Liver (tissue), 9 donors: ENCODE measurements around the gene TRIM72. TPM values are rescaled to one million over a fixed set of nuclear protein-coding genes. Genes with fewer than 3 reads are reported as not detected.

ENCODE experiments used
- DNase-seq: peaks from one replicate; pipeline ENCODE4 v3.0.0-alpha.2; 2017; ENCODE audit warnings: low spot score
- H3K27ac ChIP-seq, 2 donors: one replicate each; pipeline ENCODE4 v1.7.0; 2013; ENCODE audit warnings: inconsistent platforms in 2 of 2, low read length in 2 of 2, control low read depth in 1 of 2, low read depth in 1 of 2, mild to moderate bottlenecking in 1 of 2
- H3K27me3 ChIP-seq, 4 donors: one replicate each; pipeline versions ENCODE4 v1.6.1 to v1.7.0; 2013; ENCODE audit warnings: low read length in 3 of 4, inconsistent platforms in 1 of 4, mild to moderate bottlenecking in 1 of 4, moderate library complexity in 1 of 4; ENCODE audit not compliant: control insufficient read depth in 4 of 4, insufficient read depth in 4 of 4
- H3K36me3 ChIP-seq, 4 donors: one replicate each; pipeline versions ENCODE4 v1.6.1 to v1.7.0; 2013; ENCODE audit warnings: low read length in 3 of 4, mild to moderate bottlenecking in 3 of 4, low read depth in 1 of 4, moderate library complexity in 1 of 4; ENCODE audit not compliant: control insufficient read depth in 4 of 4, insufficient read depth in 3 of 4
- H3K4me1 ChIP-seq, 4 donors: one replicate each; pipeline versions ENCODE4 v1.6.1 to v1.7.0; 2013; ENCODE audit warnings: low read length in 3 of 4, mild to moderate bottlenecking in 3 of 4, moderate library complexity in 1 of 4; ENCODE audit not compliant: control insufficient read depth in 4 of 4, insufficient read depth in 4 of 4
- H3K4me3 ChIP-seq, 3 donors: one replicate each; pipeline versions ENCODE4 v1.6.1 to v1.7.0; 2013; ENCODE audit warnings: low read length in 3 of 3, control low read depth in 1 of 3, low read depth in 1 of 3, mild to moderate bottlenecking in 1 of 3
- H3K9ac ChIP-seq, 2 donors: one replicate each; pipeline ENCODE4 v1.7.0; 2013; ENCODE audit warnings: low read length in 2 of 2, mild to moderate bottlenecking in 2 of 2, moderate library complexity in 2 of 2, control low read depth in 1 of 2, low read depth in 1 of 2
- H3K9me3 ChIP-seq, 4 donors: one replicate each; pipeline versions ENCODE4 v1.6.1 to v1.7.0; 2013; ENCODE audit warnings: low read length in 3 of 4; ENCODE audit not compliant: control insufficient read depth in 4 of 4
- ATF3 ChIP-seq: IDR thresholded peaks from 2 replicates; pipeline ENCODE4 v1.6.1; 2016; ENCODE audit warnings: antibody characterized with exemption
- CTCF ChIP-seq: fragments of 150-350 bp; IDR thresholded peaks from 2 replicates; pipeline ENCODE4 v1.5.1; 2017; ENCODE audit warnings: improper control_type of control experiment, low read depth, low read length; ENCODE audit not compliant: missing input control
- EGR1 ChIP-seq, 2 donors: IDR thresholded peaks; 2 replicates each; pipeline ENCODE4 v1.6.1; 2016 to 2018; ENCODE audit warnings: antibody characterized with exemption in 2 of 2, low read depth in 2 of 2
- FOXA1 ChIP-seq: IDR thresholded peaks from 2 replicates; pipeline ENCODE4 v1.6.1; 2016; ENCODE audit warnings: antibody characterized with exemption
- FOXA2 ChIP-seq: IDR thresholded peaks from 2 replicates; pipeline ENCODE4 v1.6.1; 2016; ENCODE audit warnings: antibody characterized with exemption
- GABPA ChIP-seq, 2 donors: IDR thresholded peaks in 1 of 2; conservative IDR thresholded peaks in 1 of 2; 2 replicates each; pipeline ENCODE4 v1.6.1; 2016; ENCODE audit warnings: antibody characterized with exemption in 2 of 2, mild to moderate bottlenecking in 1 of 2, moderate library complexity in 1 of 2
- HNF4A ChIP-seq, 2 donors: conservative IDR thresholded peaks; 2 replicates each; pipeline ENCODE4 v1.6.1; 2016; ENCODE audit warnings: antibody characterized with exemption in 2 of 2, mild to moderate bottlenecking in 2 of 2
- HNF4G ChIP-seq: IDR thresholded peaks from 2 replicates; pipeline ENCODE4 v1.6.1; 2016; ENCODE audit warnings: antibody characterized with exemption
- JUND ChIP-seq, 2 donors: IDR thresholded peaks; 2 replicates each; pipeline ENCODE4 v1.6.1; 2016; ENCODE audit warnings: antibody characterized with exemption in 2 of 2
- MAX ChIP-seq: IDR thresholded peaks from 2 replicates; pipeline ENCODE4 v1.6.1; 2016; ENCODE audit warnings: antibody characterized with exemption
- NR2F2 ChIP-seq: IDR thresholded peaks from 2 replicates; pipeline ENCODE4 v1.6.1; 2016; ENCODE audit warnings: antibody characterized with exemption
- RAD21 ChIP-seq, 2 donors: IDR thresholded peaks; 2 replicates each; pipeline ENCODE4 v1.6.1; 2016; ENCODE audit warnings: antibody characterized with exemption in 2 of 2, mild to moderate bottlenecking in 2 of 2
- REST ChIP-seq: IDR thresholded peaks from 2 replicates; pipeline ENCODE4 v1.6.1; 2016; ENCODE audit warnings: antibody characterized with exemption, mild to moderate bottlenecking
- RXRA ChIP-seq, 2 donors: IDR thresholded peaks; 2 replicates each; pipeline ENCODE4 v1.6.1; 2017 to 2018; ENCODE audit warnings: antibody characterized with exemption in 2 of 2, mild to moderate bottlenecking in 1 of 2
- SP1 ChIP-seq: IDR thresholded peaks from 2 replicates; pipeline ENCODE4 v1.6.1; 2018; ENCODE audit warnings: antibody characterized with exemption, mild to moderate bottlenecking
- TAF1 ChIP-seq: conservative IDR thresholded peaks from 2 replicates; pipeline ENCODE4 v1.6.1; 2016; ENCODE audit warnings: antibody characterized with exemption, mild to moderate bottlenecking
- YY1 ChIP-seq: IDR thresholded peaks from 2 replicates; pipeline ENCODE4 v1.6.1; 2016; ENCODE audit warnings: antibody characterized with exemption, mild to moderate bottlenecking
- ZBTB33 ChIP-seq: IDR thresholded peaks from 2 replicates; pipeline ENCODE4 v1.6.1; 2016; ENCODE audit warnings: antibody characterized with exemption
- WGBS: extraction: QIAGEN DNeasy Blood & Tissue Kit; methylation state at CpG from one replicate; pipeline ENCODE4 v1.1.7; 2013; 5-methylcytosine and 5-hydroxymethylcytosine counted together
- polyA plus RNA-seq, 2 donors: library from polyadenylated mRNA; stranded (reverse) in 1 of 2; unstranded in 1 of 2; fragments of 200-250 nt in 1 of 2; fragments of >200 nt in 1 of 2; fragmentation: Nextera tagmentation in 1 of 2; extraction: Ambion mirVana in 1 of 2; gene quantifications; one replicate each; pipeline versions ENCODE4 v1.2.1 to v1.2.3, GENCODE V29; 2013 to 2015
- total RNA-seq, 2 donors: library from RNA; depleted of rRNA; stranded (reverse); fragments of >200 nt; gene quantifications; one replicate each; pipeline ENCODE4 v1.2.3, GENCODE V29; 2014
- donor health status: healthy.
- donor health status: healthy.
- donor health status: healthy.
- donor health status: healthy.
- donor health status: healthy.

TRIM72 gene
- total and polyA plus RNA-seq, 4 donors: under 0.01 to 0.10 (median 0.02) TPM; not detected in 1

GRCh38 chr16:31225193-31225592 is 11.3 kb downstream of the TRIM72 start:
- no peak for DNase-seq
- Histone ChIP-seq H3K9me3 (peaks cover 0 to 1% (median 0%) of the 10 kb centered on the region in 4 donors), H3K4me3 (no peak overlapping the region), H3K36me3 (no peaks in the 10 kb centered on the region), H3K27me3 (no peaks in the 10 kb centered on the region), H3K27ac (no peak overlapping the region), H3K4me1 (peaks cover 0 to 5% (median 0%) of the 10 kb centered on the region in 4 donors), H3K9ac (no peak overlapping the region)
- 98% methylated on average over 3 of the region's 3 CpGs for WGBS
- no peak for TF ChIP-seq EGR1 (IDR thresholded peaks at IDR 0.05; ENCODE audit: low read depth in 2 of 2)
- no peak for TF ChIP-seq RXRA (IDR thresholded peaks at IDR 0.05)
- no peak for TF ChIP-seq ZBTB33
- no peak for TF ChIP-seq SP1
- no peak for TF ChIP-seq JUND (IDR thresholded peaks at IDR 0.05)
- no peak for TF ChIP-seq ATF3
- TF ChIP-seq FOXA2: no peak
- no peak for TF ChIP-seq NR2F2
- no peak for TF ChIP-seq GABPA (IDR thresholded peaks at IDR 0.05 in 1 of 2, conservative IDR thresholded peaks at IDR 0.05 in 1 of 2)
- no peak for TF ChIP-seq FOXA1
- no peak for TF ChIP-seq RAD21 (IDR thresholded peaks at IDR 0.05)
- no peak for TF ChIP-seq CTCF
- no peak for TF ChIP-seq HNF4A (conservative IDR thresholded peaks at IDR 0.05)
- TF ChIP-seq HNF4G: no peak
- TF ChIP-seq MAX: no peak
- TF ChIP-seq REST: no peak
- no peak for TF ChIP-seq TAF1
- no peak for TF ChIP-seq YY1
